Esophagus muscularis mucosa (tissue), 4 donors: ENCODE results near the gene PTPN9. TPM values are rescaled to one million over a fixed set of nuclear protein-coding genes. Genes with fewer than 3 reads are reported as not detected.

Experiments used
- DNase-seq: peaks from one replicate; pipeline ENCODE4 v3.0.0-alpha.2; 2017; ENCODE audit errors: extremely low spot score
- H3K27ac ChIP-seq, 4 donors: fragments of 200-600 bp; sonication (generic); replicated peaks in 1 of 4; 1 replicate in 3 of 4; 2 replicates in 1 of 4; pipeline ENCODE4 v1.5.1; 2016 to 2019; ENCODE audit warnings: mild to moderate bottlenecking in 1 of 4
- H3K27me3 ChIP-seq, 4 donors: fragments of 200-600 bp; sonication (generic); one replicate each; pipeline versions ENCODE4 v1.5.1 to v1.6.0; 2016 to 2019
- H3K36me3 ChIP-seq, 4 donors: fragments of 200-600 bp; sonication (generic); one replicate each; pipeline ENCODE4 v1.5.1; 2016 to 2019
- H3K4me1 ChIP-seq, 4 donors: fragments of 200-600 bp; sonication (generic); one replicate each; pipeline ENCODE4 v1.5.1; 2016 to 2019
- H3K4me3 ChIP-seq, 4 donors: fragments of 200-600 bp; sonication (generic); 1 replicate in 2 of 4; 2 replicates in 2 of 4; pipeline ENCODE4 v1.5.1; 2016 to 2019; ENCODE audit warnings: mild to moderate bottlenecking in 4 of 4, moderate library complexity in 1 of 4
- H3K9me3 ChIP-seq, 4 donors: fragments of 200-600 bp; sonication (generic); 1 replicate in 3 of 4; 2 replicates in 1 of 4; pipeline ENCODE4 v1.5.1; 2016 to 2019
- EP300 ChIP-seq: sonication (generic); formaldehyde crosslinking; IDR thresholded peaks from one replicate; pipeline ENCODE4 v1.6.1; 2017; ENCODE audit warnings: antibody characterized with exemption
- POLR2A ChIP-seq: fragments of 450-650 bp; IDR thresholded peaks from one replicate; pipeline ENCODE4 v1.6.1; 2017; ENCODE audit warnings: antibody characterized with exemption, moderate library complexity, mild to moderate bottlenecking, low read depth
- POLR2AphosphoS5 ChIP-seq, 2 donors: sonication (generic); formaldehyde crosslinking; IDR thresholded peaks; one replicate each; pipeline ENCODE4 v1.6.1; 2017; ENCODE audit warnings: antibody characterized with exemption in 2 of 2
- WGBS: methylation state at CpG from one replicate; pipeline ENCODE4 v1.1.5; 2018; 5-methylcytosine and 5-hydroxymethylcytosine counted together
- intact Hi-C: fragments of 100-400 bp; cut with DNase I; formaldehyde crosslinking; loops from one replicate; pipeline ENCODE4 v1.15.1; 2023
- total RNA-seq, 4 donors: library from RNA; depleted of rRNA; stranded (reverse); fragments of >200 nt; gene quantifications; one replicate each; pipeline versions ENCODE4 v1.1.0 to v1.2.1, GENCODE V29; 2016
- TF ChIP-seq, protein P1 (sequence below), 3 experiments: fragments of 200-600 bp in 2 of 3; fragments of 450-650 bp in 1 of 3; sonication (generic) in 2 of 3; IDR thresholded peaks; one replicate each; pipeline ENCODE4 v1.5.1; 2017 to 2019; ENCODE audit warnings: antibody characterized with exemption in 3 of 3, mild to moderate bottlenecking in 2 of 3, moderate library complexity in 1 of 3

The PTPN9 gene
- total RNA-seq: 10 to 100 TPM; 20.3 to 31.6 (median 27.5) TPM

DNA sequence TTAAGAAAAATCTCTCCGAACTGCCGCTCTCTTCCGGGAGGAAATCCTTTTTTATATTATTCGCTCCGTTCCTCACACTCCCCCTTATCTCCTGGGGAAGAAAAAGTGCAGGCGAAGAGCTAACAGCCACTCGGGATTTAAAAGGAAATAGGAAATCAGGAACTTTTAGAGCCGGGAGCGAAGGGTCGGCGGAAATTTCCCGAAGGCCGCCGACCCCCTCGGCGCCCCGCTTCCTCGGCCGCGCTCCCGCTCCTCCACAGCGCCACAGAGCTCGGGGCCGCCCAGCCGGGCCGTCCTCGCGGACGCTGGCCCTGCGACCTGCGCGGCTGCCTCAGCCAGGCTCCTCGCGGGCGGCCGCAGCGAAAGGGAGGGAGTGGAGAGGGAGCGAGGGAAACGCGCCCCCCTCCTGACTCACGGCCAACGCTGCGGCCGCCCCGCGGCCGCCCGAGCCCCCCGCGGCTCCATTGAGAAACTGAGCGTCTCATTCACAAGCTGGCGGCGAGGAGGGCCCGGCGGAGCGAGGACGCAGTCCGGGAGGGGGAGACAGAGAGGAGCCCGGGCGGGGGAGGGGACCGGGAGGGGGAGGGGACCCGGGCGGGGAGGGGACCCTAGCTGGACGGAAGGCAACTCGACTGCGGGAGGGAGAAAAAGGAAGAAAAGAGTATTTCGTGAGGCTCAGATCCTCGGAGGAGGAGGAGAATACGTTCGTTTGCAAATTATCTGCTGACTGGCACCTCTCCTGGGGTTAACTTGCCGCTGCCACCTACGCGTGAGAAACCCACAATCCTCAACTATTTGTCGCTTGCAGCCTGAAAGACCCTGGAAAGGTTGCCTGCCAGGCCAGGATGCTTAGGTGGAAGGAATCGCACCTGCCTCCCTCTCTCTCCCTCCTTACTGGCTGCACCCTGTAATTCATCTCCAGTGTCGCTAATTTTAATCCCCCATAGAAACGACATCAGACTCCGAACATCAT, at the start of gene PTPN9:
Gene PTPN9 (minus strand): TSS at position 368 of the 973 bp plus-strand sequence. CDS start 539 bp downstream, outside the sequence.
- TF ChIP-seq POLR2AphosphoS5 (IDR thresholded peaks at IDR 0.05) (peak; percentile 58 to 59), POLR2A (no peak)
- TF ChIP-seq, protein P1, sequence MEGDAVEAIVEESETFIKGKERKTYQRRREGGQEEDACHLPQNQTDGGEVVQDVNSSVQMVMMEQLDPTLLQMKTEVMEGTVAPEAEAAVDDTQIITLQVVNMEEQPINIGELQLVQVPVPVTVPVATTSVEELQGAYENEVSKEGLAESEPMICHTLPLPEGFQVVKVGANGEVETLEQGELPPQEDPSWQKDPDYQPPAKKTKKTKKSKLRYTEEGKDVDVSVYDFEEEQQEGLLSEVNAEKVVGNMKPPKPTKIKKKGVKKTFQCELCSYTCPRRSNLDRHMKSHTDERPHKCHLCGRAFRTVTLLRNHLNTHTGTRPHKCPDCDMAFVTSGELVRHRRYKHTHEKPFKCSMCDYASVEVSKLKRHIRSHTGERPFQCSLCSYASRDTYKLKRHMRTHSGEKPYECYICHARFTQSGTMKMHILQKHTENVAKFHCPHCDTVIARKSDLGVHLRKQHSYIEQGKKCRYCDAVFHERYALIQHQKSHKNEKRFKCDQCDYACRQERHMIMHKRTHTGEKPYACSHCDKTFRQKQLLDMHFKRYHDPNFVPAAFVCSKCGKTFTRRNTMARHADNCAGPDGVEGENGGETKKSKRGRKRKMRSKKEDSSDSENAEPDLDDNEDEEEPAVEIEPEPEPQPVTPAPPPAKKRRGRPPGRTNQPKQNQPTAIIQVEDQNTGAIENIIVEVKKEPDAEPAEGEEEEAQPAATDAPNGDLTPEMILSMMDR (IDR thresholded peaks at IDR 0.05): peak; percentile 26 to 70 (median 44)
- WGBS: 1% methylated on average over 68 of the region's 78 CpGs
- H3K36me3 ChIP-seq: no peaks in the 10 kb centered on the region
- H3K27me3 ChIP-seq: no peaks in the 10 kb centered on the region
- H3K4me1 ChIP-seq: peaks cover 17 to 43% (median 37%) of the 10 kb centered on the region in 4 donors
- peak within 1 kb of the TSS; percentile 86 to 93 (median 92) for H3K27ac ChIP-seq
- peak within 1 kb of the TSS; percentile 74 to 94 (median 88) for H3K4me3 ChIP-seq
- intact Hi-C loops: loop anchor here (5.0 to 10.0 kb wide), 3 partner anchors 47 to 127 kb away; partner anchors contain the start of gene SIN3A
- no peaks in the 10 kb centered on the region for H3K9me3 ChIP-seq
- peak; percentile 93 for DNase-seq

DNA sequence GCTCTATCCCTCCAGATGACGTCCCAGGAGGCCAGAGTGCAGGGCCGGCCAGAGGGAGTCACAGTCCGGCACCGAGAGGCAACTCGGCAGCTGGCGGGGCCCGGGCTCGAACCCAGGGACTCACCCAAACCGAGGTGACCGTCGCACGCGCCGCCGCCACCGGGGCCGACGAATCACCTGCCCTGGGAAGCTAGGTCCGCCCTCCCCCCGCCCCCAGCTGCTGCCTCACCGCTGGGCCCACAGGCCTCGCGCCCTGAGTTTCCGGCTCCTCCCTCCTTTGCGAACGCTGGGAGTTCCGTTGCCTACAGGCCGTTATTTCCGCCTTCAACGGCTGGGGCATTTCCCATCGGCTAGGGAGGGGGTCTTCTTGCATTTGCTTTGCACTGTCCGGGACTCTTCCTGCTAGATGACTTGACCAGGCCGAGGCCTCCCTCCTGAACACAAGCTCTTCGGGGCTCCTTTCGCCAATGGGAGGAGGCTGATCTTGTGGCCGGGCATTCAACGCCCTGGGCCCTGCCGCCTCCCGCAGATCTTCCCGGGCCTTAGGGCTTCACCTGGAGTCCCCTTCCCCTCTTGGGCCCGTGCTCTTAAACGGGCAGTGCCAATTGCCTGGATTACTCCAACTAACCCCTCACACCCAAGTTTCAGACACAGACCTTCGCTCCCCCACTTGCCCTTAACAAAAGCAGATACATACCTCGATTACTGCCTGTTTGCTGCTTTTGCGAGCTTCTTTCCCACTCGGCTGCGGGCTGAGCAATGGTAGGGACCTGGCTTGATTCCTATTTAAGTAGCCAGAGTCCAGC, 46.6 kb upstream of the PTPN9 start, which contains the start of gene SNUPN:
Gene SNUPN (minus strand): TSS at position 184 of the 806 bp plus-strand sequence. CDS start 4,674 bp downstream, outside the sequence.
- WGBS: 3% methylated on average over 16 of the region's 47 CpGs

DNA sequence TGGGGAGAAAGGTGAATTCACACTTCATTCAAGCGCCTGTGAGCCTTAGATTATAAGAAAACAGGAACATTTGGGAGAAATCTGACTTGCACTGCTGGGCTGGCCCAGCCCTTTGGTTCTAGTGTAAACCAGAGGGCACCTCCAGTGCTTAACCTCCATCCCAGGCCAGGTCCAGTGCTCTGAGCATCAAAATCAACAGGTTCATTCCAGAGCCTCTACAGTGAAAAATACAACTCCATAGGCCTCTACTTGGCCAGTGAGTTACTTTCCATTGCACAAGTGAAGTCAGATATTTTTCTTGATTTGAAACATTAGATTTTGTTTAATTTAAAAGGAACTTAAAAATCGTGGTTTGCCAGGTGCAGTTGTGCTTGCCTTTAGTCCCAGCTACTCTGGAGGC, 43.4 kb upstream of the PTPN9 start:
- DNase-seq: no peak
- no peaks in the 10 kb centered on the region for H3K9me3 ChIP-seq
- no peaks in the 10 kb centered on the region for H3K27me3 ChIP-seq
- intact Hi-C loops: loop anchor here (10.0 kb wide), 1 partner anchor 182 kb away; no protein-coding TSS in a partner anchor
- TF ChIP-seq POLR2AphosphoS5 (IDR thresholded peaks at IDR 0.05): no peak
- TF ChIP-seq EP300: no peak
- TF ChIP-seq, protein P1 (IDR thresholded peaks at IDR 0.05): no peak
- TF ChIP-seq POLR2A: no peak
- 67% methylated on average over 2 of the region's 2 CpGs for WGBS
- peak overlapping the region in 2 of 4 donors; percentile 2 to 39 for H3K27ac ChIP-seq
- H3K4me1 ChIP-seq: peaks cover 23 to 55% (median 39%) of the 10 kb centered on the region in 4 donors
- peaks cover 12 to 35% (median 28%) of the 10 kb centered on the region in 4 donors for H3K36me3 ChIP-seq
- no peak overlapping the region for H3K4me3 ChIP-seq

More for the DNA sequence above, 46.6 kb upstream of the PTPN9 start, which contains the start of gene SNUPN:
- peak within 1 kb of the TSS; percentile 91 to 96 (median 96) for H3K27ac ChIP-seq
- H3K4me1 ChIP-seq: peaks cover 15 to 40% (median 25%) of the 10 kb centered on the region in 4 donors
- no peaks in the 10 kb centered on the region for H3K27me3 ChIP-seq
- TF ChIP-seq POLR2AphosphoS5 (IDR thresholded peaks at IDR 0.05) (peak; percentile 86 to 89), EP300 (no peak)
- TF ChIP-seq, protein P1 (IDR thresholded peaks at IDR 0.05): peak in 1 of 3 experiments; percentile 20
- peak within 1 kb of the TSS; percentile 79 to 95 (median 92) for H3K4me3 ChIP-seq
- intact Hi-C loops: loop anchor here (5.0 to 10.0 kb wide), 2 partner anchors 168 to 179 kb away; no protein-coding TSS in a partner anchor
- H3K36me3 ChIP-seq: peaks cover 0 to 3% (median under 1%) of the 10 kb centered on the region in 4 donors
- H3K9me3 ChIP-seq: no peaks in the 10 kb centered on the region
- peak; percentile 98 for DNase-seq

DNA sequence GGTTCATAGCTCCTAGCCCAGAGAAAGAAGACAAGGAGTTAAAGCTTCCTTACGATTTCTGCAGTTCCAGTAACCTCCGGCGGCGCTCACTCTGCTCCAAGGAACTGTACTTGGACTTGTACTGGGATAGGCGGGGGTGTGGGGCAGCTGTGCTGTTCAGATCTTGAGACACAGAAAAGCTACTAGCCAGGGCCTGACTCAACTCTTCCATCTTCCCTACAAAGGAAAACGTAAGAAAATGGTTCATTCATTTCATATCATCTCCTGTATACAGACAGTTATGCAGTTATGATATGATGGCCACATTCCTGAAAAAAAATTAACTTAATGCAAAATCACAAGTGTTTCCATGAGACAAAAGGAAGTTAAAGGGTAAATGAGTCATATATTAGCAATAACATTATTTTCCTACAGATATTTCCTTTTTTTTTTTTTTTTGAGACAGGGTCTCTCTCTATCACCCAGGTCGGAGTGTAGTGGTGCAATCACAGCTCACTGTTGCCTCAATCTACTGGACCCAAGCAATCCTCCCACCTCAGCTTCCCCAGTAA, 41.8 kb upstream of the PTPN9 start:
- Histone ChIP-seq H3K4me3 (peak overlapping the region; percentile 12 to 28 (median 22)), H3K4me1 (peaks cover 19 to 46% (median 31%) of the 10 kb centered on the region in 4 donors), H3K27me3 (no peaks in the 10 kb centered on the region), H3K9me3 (no peaks in the 10 kb centered on the region), H3K27ac (peak overlapping the region; percentile 57 to 74 (median 60)), H3K36me3 (peaks cover 28 to 51% (median 44%) of the 10 kb centered on the region in 4 donors)
- TF ChIP-seq, protein P1 (IDR thresholded peaks at IDR 0.05): peak in 1 of 3 experiments; percentile 27
- TF ChIP-seq POLR2AphosphoS5 (IDR thresholded peaks at IDR 0.05): peak; percentile 36 to 57
- TF ChIP-seq EP300: no peak
- intact Hi-C loops: loop anchor here (10.0 kb wide), 1 partner anchor 184 kb away; no protein-coding TSS in a partner anchor
- 51% methylated on average over 7 of the region's 7 CpGs for WGBS
- DNase-seq: peak; percentile 94
